ENCODE results near the gene VGLL1.

Gene VGLL1, protein sequence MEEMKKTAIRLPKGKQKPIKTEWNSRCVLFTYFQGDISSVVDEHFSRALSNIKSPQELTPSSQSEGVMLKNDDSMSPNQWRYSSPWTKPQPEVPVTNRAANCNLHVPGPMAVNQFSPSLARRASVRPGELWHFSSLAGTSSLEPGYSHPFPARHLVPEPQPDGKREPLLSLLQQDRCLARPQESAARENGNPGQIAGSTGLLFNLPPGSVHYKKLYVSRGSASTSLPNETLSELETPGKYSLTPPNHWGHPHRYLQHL

GRCh38 chrX:136531951-136532350 is at the start of gene VGLL1:
TSS of gene VGLL1 (plus strand) at chrX:136532215. CDS start at chrX:136536021, 3,806 bp downstream.
- TF ChIP-seq GATA2 (IDR thresholded peaks at IDR 0.05; ENCODE audit: low read depth, low read length) (no peak), GATA3 (IDR thresholded peaks at IDR 0.05; ENCODE audit: low read depth, low read length) (no peak)

GRCh38 chrX:136487647-136488046 is 44.4 kb upstream of the VGLL1 start, which contains the start of gene BRS3:
TSS of gene BRS3 (plus strand) at chrX:136487947. CDS start at chrX:136488115, 168 bp downstream.
- TF ChIP-seq GATA3 (IDR thresholded peaks at IDR 0.05; ENCODE audit: low read depth, low read length) (no peak), GATA2 (IDR thresholded peaks at IDR 0.05; ENCODE audit: low read depth, low read length) (no peak)

DNA sequence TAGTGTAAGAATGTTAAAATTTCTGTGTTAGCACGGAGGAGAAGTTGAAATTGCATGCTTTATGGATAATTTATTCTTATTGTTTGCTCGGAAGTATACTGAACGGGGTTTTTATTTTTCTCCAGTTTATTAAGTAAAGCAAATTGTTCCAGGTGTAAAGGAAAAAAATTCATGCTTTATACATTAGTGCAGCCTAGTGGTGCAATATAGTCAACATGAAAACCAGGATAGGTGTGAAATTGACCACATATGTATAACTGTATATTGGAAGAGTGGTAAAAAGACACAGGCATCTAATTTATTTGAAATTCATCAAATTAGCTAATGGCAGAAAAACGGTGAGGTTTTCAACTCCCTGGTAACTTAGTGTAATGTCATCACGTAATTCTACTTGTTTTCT is 43.3 kb upstream of the VGLL1 start:
- TF ChIP-seq GATA3 (IDR thresholded peaks at IDR 0.05; ENCODE audit: low read depth, low read length) = no peak
- no peak for TF ChIP-seq GATA2 (IDR thresholded peaks at IDR 0.05; ENCODE audit: low read depth, low read length)

GRCh38 chrX:136491832-136492231 is 40.2 kb upstream of the VGLL1 start:
- TF ChIP-seq GATA2 (IDR thresholded peaks at IDR 0.05; ENCODE audit: low read depth, low read length) (no peak), GATA3 (IDR thresholded peaks at IDR 0.05; ENCODE audit: low read depth, low read length) (no peak)

- no peak for TF ChIP-seq GATA3 (IDR thresholded peaks at IDR 0.05; ENCODE audit: low read depth, low read length)
- no peak for TF ChIP-seq GATA2 (IDR thresholded peaks at IDR 0.05; ENCODE audit: low read depth, low read length)
Observed at GRCh38 chrX:136493011-136493410, 39.0 kb upstream of the VGLL1 start.

DNA sequence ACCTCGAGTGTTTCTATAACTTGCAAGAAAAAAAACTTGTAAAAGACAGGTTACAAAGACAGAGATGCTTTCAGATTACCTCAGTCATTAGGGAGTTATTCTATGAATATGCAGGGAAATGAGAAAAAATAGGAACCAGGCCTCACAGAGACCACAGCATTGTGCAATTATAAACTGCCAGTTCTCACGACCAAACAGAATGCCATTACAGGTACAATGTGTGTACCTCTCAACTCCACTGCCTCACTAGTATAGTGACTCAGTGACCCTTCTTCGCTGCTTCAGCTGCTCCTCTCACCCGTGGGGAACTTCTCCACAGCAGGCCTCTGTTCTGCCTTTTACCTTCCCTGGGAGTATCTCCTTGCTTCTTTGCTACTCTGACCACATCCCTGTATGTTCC is 37.0 kb upstream of the VGLL1 start:
- no peak for TF ChIP-seq GATA2 (IDR thresholded peaks at IDR 0.05; ENCODE audit: low read depth, low read length)
- no peak for TF ChIP-seq GATA3 (IDR thresholded peaks at IDR 0.05; ENCODE audit: low read depth, low read length)

- TF ChIP-seq GATA3 (IDR thresholded peaks at IDR 0.05; ENCODE audit: low read depth, low read length) (no peak), GATA2 (IDR thresholded peaks at IDR 0.05; ENCODE audit: low read depth, low read length) (no peak)
Observed at GRCh38 chrX:136496186-136496763, 35.7 kb upstream of the VGLL1 start.

DNA sequence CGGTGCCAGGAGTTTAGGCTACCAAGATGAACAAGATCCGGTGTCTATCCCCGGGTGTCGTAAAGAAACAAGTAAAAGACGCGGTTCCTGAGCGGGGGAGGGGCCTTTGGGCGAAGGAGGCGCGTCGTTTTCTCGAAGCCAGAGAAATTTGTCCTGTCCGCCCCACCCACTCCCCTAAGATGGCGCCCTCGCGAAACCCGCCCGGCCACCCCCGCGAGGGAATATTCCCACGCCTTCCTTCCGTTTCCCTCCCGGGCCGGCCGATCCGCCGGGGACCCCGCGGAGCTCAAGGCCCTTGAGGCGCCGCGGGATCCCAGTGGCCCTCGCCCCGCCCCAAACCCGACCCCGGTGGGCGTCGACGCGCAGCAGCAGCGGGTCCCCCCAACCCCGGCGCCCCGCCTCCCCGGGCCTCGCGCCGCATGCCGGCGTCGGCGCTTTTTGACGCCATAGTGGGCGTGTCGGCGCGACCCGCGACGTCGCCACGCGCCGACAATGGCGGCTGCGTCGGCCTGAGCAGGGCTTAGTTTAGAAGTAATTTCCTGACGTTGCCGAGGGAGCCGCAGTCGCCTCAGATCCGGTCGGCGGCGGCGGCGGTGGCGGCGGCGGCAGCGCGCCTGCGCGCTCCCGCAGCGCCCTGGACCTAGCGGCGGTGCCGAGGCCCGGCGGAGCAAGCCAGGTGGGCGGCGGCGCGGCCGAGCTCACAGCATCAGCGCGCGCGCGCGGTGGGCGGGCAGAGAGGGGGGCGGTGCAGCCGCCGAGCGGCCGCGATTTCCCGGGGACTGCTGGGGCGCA is 35.1 kb upstream of the VGLL1 start:
- TF ChIP-seq GATA2 (IDR thresholded peaks at IDR 0.05; ENCODE audit: low read depth, low read length) (no peak), GATA3 (IDR thresholded peaks at IDR 0.05; ENCODE audit: low read depth, low read length) (no peak)

- TF ChIP-seq GATA2 (IDR thresholded peaks at IDR 0.05; ENCODE audit: low read depth, low read length) (no peak), GATA3 (IDR thresholded peaks at IDR 0.05; ENCODE audit: low read depth, low read length) (no peak)
Observed at GRCh38 chrX:136497556-136498052, 34.4 kb upstream of the VGLL1 start, which contains the start of gene HTATSF1. TSS of gene HTATSF1 (plus strand) at chrX:136497592. CDS start at chrX:136497685, 93 bp downstream.

- TF ChIP-seq GATA3 (IDR thresholded peaks at IDR 0.05; ENCODE audit: low read depth, low read length) (no peak), GATA2 (IDR thresholded peaks at IDR 0.05; ENCODE audit: low read depth, low read length) (no peak)
Observed at GRCh38 chrX:136519069-136519468, 12.9 kb upstream of the VGLL1 start.

DNA sequence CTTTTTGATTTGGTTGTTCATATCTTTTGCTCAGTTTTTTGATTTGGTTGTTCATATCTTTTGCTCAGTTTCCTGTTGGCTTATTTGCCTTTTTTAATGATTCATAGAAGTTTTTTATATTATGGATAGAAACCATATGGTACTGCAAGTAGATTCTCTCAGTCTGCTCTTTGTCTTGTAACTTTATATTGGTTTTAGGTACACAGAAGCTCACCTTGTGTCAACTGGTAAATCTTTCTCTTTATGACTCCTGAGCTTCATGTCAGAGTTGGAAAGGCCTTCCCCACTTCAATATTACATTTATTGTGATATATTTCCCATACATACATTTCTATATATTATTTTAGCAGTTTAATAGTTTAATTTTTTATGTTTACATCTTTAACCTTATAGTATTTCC is 8.2 kb upstream of the VGLL1 start:
- no peak for TF ChIP-seq GATA3 (IDR thresholded peaks at IDR 0.05; ENCODE audit: low read depth, low read length)
- TF ChIP-seq GATA2 (IDR thresholded peaks at IDR 0.05; ENCODE audit: low read depth, low read length) = no peak

GRCh38 chrX:136525738-136526606 is 6.0 kb upstream of the VGLL1 start:
- TF ChIP-seq GATA3 (IDR thresholded peaks at IDR 0.05; ENCODE audit: low read depth, low read length) (no peak), GATA2 (IDR thresholded peaks at IDR 0.05; ENCODE audit: low read depth, low read length) (no peak)

- TF ChIP-seq GATA2 (IDR thresholded peaks at IDR 0.05; ENCODE audit: low read depth, low read length) (no peak), GATA3 (IDR thresholded peaks at IDR 0.05; ENCODE audit: low read depth, low read length) (no peak)
Observed at GRCh38 chrX:136528645-136529315, 3.2 kb upstream of the VGLL1 start.
